ENCODE data around the gene DUS1L.

The DUS1L gene

DNA sequence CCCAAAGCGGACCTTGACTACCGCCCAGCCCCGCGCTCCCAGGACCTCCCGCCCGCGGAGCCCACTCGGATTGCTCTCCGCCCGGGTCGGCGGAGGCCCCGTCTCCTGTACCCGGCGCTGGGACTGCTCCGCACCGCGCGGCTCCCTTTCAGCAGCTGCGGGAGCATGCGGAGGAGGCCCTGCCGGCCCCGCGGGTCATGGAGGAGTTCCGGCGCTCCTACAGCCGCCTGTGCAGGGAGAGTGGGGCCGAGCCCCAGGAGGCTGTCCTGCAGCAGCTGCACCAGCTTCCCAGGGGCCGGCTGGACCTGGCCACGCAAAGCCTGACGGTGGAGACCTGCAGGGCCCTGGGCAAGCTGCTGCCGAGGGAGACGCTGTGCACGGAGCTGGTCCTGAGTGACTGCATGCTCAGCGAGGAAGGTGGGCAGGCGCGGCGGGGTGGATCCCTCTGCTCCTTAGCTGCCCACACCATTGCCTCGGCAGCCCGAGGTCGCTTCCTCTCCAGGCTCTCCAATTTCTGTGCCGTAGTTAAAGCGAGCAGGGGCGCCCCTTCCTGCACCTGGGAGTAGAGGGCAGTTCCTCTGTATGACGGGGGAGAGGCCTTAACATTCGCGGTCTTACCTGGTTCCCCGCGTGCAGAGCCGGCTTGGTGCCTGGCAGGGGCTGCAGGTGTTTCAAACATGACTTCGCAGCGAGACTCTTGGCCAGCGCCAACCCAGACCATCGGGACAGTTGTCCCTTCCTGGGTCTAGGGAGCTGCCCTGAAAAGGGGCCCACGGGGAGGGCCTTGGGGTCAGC, 42.0 kb downstream of the DUS1L start:
- DNase-seq (ENCODE audit: low spot score), result no peak

DNA sequence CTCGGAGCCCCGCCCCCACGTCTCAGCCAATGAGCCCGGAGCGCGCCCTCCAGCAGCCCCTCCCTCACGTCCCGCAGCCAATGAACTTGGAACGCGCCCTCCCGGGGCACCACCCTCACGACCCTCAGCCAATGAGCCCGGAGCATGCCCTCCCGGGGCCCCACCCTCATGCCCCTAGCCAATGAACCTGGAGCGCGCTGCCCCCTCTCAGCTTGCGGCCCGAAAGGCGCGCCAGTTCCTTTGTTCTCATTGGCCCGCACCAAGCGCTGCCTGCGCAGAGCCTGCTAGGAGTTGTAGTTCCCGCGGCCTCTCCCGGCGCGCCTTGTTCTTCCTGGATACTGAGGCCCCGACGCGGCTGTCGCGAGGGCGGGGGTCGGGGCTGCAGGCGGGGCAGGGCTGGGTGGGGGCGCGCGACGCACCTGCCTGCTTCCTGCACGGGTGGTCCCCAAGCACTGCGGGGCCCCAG, 42.6 kb downstream of the DUS1L start, which contains the start of gene LRRC45:
LRRC45 (plus strand) TSS at position 325 of the 466 bp plus-strand sequence. CDS start 339 bp downstream, outside the sequence.
- DNase-seq (ENCODE audit: low spot score), result peak; percentile 98

DNA sequence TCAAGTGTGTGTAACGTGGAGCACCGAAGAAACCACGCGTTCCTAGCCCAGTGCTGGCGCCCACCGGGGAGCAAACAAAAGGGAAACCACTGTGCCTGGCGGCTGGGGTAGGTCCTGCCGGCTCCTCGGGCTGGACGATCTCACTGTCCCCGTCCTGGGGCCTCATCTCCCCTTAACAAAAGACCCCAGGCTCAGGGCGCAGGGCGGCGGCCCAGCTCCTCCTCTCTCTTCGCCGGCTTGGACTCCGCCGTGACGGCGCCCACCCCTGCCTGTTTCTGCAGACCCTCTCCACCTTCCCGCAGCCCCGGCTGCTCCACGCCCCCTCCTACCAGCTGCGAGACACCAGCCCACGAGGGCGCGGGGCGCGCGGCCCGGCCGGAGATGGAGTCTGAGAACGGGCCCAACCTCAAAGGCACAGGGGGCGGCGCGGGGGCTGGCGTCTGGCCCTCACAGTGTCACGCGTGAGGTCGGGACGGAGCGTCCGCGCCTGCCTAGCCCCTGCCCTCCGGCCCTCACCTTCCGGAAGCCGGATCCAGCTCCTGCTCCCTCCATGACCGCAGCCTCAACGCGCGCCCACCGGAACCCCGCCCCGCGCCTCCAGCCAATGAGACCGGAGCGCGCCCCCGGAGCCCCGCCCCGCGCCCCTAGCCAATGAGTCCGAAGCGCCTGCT, 43.2 kb downstream of the DUS1L start, which contains the start of gene CENPX:
CENPX (minus strand) TSS at position 569 of the 671 bp plus-strand sequence; CDS start at position 552, 17 bp downstream.
- DNase-seq (ENCODE audit: low spot score), result no peak

DNA sequence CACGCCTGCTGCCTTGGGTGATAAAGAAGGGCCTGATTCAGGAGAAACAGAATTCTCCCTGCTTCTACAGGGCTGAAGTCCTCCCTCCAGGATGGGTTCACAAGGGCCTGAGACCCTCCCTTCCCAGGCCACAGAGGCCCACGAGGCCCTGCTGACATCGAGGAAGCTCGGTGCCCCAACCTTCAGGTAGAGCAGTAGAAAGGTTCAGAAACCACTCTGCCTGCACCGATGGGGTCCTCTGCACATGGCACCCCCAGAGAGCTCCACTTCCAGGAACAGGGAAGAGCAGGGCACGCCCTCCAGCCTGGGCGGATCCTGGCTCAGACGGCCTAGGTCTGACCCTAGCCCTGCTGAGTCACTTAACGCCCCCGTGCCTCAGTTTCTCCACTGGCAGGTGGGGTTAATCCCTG, 43.7 kb downstream of the DUS1L start:
- no peak for DNase-seq (ENCODE audit: low spot score)

GRCh38 chr17:82021107-82021899, 44.3 kb downstream of the DUS1L start:
- peak; percentile 75 for DNase-seq (ENCODE audit: low spot score)

GRCh38 chr17:82020572-82021106, 45.0 kb downstream of the DUS1L start:
- DNase-seq (ENCODE audit: low spot score), result no peak

DNA sequence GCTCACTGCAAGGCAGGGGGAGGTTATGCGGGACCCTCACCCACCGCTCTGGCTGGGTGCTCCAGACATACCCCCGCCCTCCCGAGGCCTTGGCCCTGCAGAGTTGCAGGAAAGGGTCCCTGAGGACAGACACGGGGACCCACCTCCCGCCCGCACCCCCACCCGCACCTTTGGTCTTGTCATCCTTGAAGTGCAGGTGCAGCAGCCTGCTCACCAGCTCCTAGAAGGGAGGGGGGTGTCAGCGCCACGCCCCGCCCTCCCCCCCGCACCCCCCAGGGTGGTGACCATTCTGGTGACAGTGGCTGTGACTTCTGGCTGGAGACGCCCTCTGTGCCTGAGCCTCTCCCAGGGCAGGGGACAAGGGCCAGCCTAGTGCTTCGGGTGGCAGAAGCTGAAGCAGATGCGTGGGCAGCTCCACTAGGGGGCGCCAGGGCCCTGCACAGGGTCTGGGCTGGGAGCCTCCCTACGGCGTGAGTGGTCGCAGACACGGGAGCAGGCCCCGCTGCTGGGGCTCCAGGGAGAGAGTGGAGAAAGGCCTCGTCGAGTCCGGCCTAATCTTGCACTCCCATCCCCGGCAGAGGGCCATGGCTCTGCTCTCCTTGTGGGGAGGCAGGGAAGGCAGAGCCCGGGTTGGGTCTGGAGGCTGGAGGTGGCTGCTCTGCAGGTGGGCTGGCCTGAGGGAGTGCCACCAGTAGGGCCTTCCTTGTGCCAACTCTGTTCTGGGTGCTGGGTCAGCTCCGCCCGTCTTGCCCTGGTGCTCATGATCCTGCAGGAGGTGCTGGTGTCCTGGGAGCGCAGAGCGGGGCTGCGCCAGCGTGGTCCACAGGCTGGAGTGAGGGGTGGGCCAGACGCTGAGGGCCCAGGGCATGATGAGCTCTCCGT, 45.7 kb downstream of the DUS1L start:
- DNase-seq (ENCODE audit: low spot score), result no peak

DNA sequence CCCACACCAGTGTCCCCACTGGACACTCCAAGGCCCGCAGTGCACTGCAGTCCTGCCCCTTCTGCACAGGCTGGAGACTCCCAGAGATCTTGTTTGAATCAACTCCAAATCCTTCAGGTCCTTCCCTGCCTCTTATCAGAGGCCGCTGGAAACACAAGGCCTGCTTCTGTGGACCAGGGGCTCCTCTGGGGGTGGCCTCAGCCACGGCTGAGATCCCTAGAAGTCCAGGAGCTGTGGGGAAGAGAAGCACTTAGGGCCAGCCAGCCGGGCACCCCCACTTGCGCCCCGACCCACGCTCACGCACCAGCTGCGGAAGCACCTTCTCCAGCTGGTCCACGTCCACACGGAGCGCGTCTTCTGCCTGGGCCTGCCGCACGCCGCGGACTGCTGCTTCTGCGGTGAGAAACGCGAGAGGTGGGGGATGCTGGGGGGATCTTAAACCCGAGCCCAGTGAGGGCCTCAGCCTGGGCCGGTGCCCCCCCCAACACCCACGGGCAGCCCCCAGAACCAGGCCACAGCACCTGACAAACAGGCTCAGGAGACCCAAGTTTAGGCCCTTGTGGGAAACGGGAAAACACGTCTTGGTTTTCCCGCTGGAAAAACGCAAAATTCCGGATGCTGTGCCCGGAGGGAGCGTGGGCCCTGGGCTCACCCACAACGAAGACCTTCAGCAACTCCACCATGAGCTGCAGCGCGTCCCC, 46.5 kb downstream of the DUS1L start:
- no peak for DNase-seq (ENCODE audit: low spot score)

- no peak for DNase-seq (ENCODE audit: low spot score)
Measured at GRCh38 chr17:82018152-82018988, 47.2 kb downstream of the DUS1L start.

- no peak for DNase-seq (ENCODE audit: low spot score)
Measured at GRCh38 chr17:82017612-82018151, 47.9 kb downstream of the DUS1L start.

- DNase-seq (ENCODE audit: low spot score), result no peak
Measured at GRCh38 chr17:82016875-82017459, 48.6 kb downstream of the DUS1L start.

DNA sequence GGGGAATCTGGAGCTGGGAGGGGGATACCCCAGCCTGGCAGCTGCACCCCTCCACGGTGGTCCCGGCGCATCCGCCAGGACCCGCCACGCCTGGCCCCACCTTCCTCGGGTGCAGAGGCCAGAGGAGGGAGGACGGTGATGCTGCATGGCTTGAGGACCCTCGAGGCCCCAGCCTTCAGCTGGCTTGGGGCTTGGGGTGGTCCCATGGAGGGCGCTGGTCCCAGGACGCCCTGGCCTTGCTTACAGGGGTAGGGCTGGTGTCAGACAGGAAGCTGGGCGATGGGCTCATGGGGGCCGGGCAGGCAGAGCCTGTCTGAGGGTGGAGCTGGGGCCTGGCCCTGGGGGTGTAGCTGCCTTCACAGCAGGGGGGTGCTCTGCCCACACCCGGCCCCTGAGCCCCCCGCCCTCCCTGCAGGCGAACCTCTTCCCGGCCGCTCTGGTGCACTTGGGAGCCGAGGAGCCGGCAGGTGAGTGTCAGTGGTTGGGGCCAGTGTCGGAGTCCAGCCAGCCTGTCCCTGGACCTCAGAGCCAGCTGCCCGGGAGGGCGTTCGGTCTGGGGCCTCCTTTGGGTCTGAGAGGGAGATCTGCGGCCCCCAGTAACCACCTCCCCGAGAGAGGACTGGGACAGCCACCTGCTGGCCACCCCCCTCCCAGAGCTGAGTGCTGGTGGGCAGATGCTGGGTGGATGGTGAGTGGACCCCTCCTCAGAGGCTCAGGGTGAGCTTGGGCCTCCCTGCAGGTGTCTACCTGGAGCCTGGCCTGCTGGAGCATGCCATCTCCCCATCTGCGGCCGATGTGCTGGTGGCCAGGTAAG, 49.3 kb downstream of the DUS1L start:
- DNase-seq (ENCODE audit: low spot score), result no peak

GRCh38 chr17:82015311-82015971, 50.2 kb downstream of the DUS1L start:
- no peak for DNase-seq (ENCODE audit: low spot score)

DNA sequence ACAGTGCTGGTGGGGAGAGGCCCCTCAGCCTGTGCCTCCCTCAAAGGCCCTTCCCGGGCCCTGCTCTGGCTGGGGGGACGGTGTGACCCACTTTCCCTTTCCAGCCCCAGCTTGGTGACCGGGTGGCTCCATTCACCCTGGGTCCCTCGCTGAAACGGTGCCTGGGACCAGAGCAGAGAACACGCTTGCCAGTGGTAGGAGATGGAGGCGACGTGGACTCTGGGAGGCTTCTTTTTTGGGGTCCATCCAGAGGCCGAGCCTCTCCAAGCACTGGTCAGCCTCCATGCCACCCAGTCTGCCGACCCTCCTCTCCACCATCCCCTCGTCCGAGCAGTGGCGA, 50.7 kb downstream of the DUS1L start:
- DNase-seq (ENCODE audit: low spot score), result no peak

GRCh38 chr17:82014432-82014831, 51.2 kb downstream of the DUS1L start:
- no peak for DNase-seq (ENCODE audit: low spot score)

DNA sequence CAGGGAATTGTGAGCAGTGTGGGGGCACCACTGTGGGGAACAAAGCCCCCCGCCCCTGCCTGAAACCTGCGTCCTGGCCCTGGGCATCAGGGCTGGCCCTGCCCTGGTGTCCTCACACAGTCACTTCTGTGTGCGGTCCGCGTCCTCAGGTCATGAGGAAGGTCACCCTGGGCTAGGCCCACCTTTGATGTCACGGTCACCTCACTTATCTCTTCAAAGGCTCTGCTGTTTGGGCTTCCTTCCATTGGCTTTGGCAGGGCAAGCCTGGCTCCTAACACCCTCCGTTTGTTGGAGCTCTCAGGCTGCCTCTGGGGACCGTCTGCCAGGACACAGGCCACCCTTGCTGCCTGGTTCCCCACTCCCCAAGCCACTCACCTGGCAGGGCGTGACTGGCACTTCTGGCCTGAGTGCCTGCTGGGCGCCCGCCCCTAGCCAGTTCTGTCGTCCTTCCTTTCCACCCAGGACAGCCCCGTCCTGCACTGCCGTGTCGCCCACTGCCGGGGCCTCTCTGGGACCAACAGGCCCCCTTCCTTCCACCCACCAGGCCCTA, 51.8 kb downstream of the DUS1L start:
- DNase-seq (ENCODE audit: low spot score), result no peak

- no peak for DNase-seq (ENCODE audit: low spot score)
Measured at GRCh38 chr17:82013341-82013740, 52.3 kb downstream of the DUS1L start.
